Activated T-helper 9 cell treated with anti-CD3 and anti-CD28 coated beads, Interleukin-2, amount 50 U/mL, for 16 hours (primary cell): ENCODE data around the gene HOXD11.

Experiments used
- DNase-seq: peaks from one replicate; pipeline ENCODE4 v3.0.0-alpha.2; 2020; ENCODE audit warnings: low read depth

Gene HOXD11

GRCh38 chr2:176132205-176133171 lies 25.4 kb downstream of the HOXD11 start:
- no peak for DNase-seq

DNA sequence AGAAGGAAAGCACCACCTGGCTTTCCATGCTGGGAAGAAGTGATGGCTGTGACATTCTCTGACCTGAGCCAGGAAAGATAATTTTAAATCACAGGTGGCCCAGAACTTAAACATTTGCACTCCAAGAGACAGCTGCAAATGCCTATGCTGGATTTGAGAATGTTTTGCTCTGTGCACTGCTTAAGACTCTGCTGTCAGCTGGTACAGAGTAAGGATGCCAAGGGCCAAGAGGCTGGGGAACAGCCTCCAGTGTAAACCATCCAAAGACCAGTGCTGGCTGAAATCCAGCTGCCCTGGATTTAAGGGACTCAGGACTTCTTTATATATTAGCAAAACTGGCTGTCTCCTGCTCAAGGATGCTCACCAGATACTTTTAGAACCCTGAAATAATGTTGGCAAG lies 26.3 kb downstream of the HOXD11 start:
- no peak for DNase-seq

DNA sequence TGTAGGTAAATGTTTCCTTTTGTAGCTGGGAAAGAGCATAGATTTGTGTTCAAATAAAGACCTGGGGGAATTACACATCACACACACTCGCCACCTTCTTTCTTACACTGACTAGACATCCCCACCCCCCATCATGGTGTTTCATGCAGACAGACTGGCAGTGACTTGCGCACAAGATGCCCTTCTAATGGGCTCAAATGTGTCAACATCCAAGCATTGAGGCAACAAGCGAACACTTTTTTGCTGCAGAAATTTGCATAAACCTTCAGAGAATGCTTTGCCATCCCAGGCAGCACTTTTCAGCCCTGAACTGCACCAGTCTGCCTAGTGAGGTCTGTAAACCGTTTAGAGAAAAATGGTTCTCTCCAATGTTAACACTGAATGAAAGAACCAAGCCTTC lies 27.0 kb downstream of the HOXD11 start:
- DNase-seq, result no peak

DNA sequence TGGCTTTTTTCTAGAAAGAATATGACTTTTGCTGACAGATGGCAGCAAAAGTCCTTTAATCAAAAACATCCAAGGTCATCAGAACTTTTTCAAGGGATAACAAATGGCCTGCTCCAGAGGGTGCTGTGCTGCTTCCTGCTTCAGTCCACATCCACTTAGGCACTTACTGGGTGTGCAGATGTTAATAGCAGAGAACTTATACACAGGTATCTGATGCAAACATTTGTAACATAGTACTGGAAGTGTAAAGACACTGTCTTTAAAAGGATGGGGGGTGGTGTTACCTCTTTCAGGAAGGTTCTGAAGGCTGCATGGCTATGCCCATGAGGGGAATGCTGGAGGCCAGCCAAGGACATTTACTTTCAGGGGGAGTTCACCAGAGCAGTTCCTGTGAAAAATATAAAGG lies 28.0 kb downstream of the HOXD11 start:
- no peak for DNase-seq

DNA sequence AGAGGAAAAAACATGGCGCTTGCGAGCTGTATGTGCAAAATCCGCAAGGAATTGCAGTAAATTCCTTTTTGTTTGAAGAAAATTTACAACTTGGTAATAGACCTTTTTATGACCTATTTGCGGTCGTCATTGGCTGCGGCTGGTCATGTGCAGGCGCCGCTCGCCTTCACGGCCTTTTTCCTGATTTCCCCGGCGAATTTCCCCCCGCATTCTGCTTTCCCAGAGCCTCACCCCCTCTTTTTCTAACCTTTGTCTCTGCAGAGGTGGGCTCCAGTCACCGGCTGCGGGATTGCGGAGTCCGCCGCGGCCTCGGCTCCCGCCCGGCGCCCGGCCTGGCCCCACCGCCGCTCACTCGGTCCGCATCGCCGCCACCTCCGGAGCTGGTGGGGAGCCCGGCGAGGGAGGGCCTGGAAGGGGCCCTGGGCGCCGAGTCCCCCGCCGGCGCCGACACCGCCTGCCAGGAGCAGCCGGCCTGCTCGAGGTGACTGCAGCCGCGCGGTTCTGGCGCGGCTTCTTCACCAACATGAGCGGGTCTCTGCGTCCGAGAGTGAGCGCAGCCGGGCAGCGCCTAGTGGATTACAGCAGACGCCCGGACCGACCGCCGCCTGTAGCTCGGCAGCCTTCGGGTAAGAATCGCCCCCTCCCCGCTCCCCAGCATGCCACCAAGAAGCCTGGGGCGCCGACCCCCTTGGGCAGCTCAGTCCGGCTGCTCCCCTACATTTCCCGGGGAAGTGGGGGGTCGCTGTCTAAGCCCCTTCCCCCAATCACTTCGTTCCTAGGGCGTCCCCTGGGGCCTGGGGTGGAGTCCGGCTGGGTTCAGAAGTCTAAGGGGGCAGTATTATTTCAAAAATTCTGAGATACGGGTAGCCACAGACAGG lies 29.5 kb downstream of the HOXD11 start:
- DNase-seq, result no peak

DNA sequence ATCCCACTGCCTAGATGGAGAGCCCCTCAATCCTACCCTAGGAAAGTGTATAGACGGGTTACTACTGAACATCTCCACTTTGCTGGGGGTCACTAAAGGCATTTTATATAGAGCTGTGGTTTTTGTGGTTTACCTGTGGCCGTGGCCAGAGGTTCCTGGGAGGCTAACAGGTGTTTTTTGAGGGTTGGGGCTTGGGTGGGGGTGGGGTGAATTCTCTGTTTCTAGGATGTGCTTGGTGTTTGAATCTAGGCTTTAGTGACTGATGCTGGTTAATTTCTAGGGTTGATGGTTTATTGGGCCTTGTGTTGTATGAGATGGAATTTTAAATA lies 30.1 kb downstream of the HOXD11 start:
- DNase-seq, result no peak

DNA sequence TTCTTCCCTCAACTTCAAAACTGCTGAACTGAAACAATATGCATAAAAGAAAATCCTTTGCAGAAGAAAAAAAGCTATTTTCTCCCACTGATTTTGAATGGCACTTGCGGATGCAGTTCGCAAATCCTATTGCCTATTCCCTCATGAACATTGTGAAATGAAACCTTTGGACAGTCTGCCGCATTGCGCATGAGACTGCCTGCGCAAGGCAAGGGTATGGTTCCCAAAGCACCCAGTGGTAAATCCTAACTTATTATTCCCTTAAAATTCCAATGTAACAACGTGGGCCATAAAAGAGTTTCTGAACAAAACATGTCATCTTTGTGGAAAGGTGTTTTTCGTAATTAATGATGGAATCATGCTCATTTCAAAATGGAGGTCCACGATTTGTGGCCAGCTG lies 30.8 kb downstream of the HOXD11 start:
- no peak for DNase-seq

- no peak for DNase-seq
Measured at GRCh38 chr2:176138526-176138922, 31.4 kb downstream of the HOXD11 start.

GRCh38 chr2:176138923-176139660 lies 32.0 kb downstream of the HOXD11 start:
- no peak for DNase-seq

- DNase-seq, result no peak
Measured at GRCh38 chr2:176139661-176140512, 32.8 kb downstream of the HOXD11 start.

- DNase-seq, result peak; percentile 25
Measured at GRCh38 chr2:176140513-176141317, 33.6 kb downstream of the HOXD11 start.

GRCh38 chr2:176142281-176142680 lies 35.2 kb downstream of the HOXD11 start:
- DNase-seq, result no peak

DNA sequence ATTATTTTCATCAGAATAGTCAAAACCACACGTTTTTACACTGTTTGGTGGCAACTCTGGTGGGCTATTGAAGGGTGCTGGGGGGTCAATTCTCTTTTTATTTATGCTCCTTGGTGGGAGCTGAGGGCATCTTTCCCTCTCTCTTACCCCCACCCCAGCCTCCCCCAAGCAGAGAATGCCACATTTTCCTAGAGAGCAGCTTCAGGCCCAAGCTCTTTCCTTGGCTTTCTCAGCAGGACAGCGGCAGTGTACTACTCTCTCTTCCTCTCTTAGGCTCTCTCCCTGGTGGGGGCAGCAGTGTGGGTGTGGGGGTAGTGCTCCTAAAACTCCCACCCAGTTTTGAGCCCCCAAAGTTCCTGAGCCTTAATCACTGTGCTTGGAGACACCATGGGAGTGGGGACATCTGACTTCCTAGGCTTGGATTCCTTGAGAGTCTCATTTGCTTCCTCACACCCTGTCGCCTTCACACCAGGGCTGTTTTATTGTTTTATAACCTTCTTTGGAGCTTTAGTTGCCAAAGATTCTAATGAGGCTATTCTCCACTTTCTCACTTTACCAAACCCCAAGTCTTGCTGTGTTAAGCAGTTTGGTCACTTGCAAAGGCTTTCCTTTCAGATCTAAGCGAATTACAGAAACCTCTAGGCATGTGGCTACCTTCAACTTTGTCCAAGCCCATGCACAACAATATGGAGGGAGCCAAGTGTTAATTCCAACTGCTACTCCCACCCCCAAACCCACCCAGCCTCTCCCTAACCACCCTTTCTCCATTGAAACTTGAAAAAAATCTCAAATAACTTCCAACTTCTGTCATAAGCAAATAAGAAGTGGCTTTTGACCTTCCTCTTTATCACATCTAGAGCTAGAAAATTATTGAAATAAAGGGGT lies 38.2 kb downstream of the HOXD11 start:
- DNase-seq, result no peak

DNA sequence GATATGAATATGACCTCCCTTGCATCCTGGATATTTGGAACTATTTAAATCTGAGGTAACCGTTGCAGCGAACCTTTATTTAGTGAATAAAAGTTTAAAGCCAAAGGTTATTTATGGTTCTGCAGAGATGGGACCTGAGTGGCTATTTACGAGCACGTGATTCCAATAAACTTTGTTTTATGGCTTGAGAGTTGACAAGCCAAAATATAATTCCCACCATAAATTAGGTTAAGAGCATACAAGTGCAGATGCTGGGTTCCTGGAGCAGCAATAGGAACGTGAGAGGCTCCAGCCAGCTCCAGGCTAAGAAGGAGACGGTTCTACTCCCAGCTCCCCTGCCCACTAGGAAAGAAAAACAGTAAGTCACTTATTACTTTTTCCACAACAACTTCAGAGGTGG lies 39.0 kb downstream of the HOXD11 start:
- DNase-seq, result no peak

DNA sequence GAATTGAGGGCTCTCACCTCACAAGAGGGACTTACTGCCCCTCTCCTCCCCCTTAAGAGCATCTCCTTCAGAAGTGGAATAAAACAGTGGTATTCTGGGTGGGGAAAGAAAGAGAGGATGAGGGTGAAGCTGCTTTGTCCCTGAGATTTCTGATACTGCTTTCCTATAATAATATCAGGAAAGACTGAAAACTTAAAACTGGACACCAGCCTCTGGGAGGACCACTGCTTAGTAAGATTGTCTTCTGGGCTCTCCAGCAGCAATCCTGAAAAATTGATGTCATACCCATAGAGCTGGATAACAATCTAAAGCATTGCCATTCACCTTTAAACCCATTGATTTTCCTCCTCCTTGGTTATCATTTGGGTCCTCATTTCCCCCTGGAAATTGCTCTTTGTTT lies 39.6 kb downstream of the HOXD11 start:
- DNase-seq, result no peak

DNA sequence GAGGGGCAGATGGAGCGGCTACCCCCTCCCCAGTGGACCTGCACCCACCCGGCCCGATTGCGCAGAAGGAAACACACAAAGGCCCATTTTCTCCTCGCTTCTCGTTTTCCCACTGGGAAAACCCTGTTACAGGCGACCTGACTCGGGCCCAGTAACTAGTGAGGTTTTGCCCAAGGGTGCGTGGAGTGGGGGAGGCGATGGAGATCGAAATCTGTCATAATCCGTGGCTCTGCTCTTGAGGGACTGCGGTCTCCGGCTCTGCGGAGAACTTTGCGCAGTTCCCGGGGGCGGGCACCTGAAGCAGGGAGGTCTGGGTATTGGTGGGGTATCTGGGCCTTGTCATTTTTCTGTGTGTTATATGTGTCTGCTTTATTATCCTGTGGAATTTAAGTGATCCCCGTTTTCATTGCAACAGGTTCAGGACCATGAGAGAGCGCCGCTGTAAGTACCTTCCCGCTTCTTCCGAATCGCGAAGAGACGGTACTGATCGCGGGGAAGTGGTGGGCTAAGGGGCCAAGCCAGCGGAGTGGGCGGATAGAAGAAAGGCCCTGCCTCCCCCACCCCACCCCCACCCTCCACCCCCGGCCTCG lies 40.2 kb downstream of the HOXD11 start:
- DNase-seq, result no peak

DNA sequence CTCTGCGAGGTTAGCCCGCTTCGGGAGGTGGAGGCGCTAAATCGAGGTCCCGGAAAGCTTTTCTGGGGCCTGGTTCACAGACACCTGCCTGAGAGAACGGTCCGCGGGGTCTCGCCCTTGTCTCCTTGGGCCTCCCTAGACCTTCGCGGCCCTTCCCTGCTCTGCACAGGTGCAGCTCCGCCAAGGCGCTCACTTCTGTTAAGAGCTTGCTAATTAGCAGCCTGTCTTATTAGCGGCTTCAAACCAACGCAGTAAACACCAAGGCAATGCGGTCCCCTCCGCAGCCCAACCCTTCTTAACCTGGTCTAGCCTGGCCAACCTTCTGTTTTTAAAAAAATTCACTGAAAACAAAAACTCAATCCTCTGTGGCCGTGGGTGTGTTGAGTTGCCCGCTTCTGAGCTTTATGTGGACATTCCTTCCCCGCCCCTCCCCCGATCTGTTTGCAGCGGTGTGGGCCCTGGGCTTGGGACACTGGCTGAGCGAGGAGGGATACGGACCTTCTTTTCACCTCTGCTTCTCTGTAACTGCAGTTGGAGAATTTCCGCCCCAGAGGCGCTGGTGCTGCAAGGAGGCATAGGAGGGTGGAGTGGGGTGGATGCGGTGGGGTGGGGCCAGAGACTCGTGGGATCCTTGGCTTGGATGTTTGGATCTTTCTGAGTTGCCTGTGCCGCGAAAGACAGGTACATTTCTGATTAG lies 40.9 kb downstream of the HOXD11 start:
- DNase-seq, result no peak

- no peak for DNase-seq
Measured at GRCh38 chr2:176148751-176149421, 41.8 kb downstream of the HOXD11 start.
